Measurements from ENCODE around the gene PTPRN.
A peak's percentile ranks its signal among the peaks of the same experiment; 100 is the strongest.
"Not testable (repeated sequence)": the region's sequence is repeated elsewhere in the genome, so short reads cannot be mapped to it uniquely, and the experiment has no call there.

Gene PTPRN

GRCh38 chr2:219309278-219309677 lies at the start of gene PTPRN:
PTPRN (minus strand) TSS chr2:219309401; CDS start chr2:219309332, 69 bp downstream.
- peak; percentile 84 for DNase-seq

- peak; percentile 24 for DNase-seq
These were observed 49.2 kb upstream of the PTPRN start for GRCh38 chr2:219358170-219359075.

DNA sequence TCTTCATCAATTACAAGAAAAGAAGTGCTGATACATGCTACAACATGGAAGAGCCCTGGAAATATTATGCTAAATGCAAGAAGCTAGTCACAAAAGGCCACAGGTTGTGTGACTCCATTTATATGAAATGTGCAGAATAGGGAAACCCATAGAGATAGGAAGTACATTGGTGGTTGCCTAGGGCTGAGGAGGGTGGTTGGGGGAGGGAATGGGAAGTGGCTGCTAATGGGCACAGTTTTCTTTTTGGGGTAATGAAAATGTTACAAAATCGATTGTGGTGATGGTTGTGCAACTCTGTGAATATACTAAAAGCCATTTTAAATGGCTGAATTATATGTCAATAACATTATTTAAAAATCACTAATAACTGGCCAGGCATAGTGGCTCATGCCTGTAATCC lies 47.6 kb upstream of the PTPRN start:
- DNase-seq: no peak

DNA sequence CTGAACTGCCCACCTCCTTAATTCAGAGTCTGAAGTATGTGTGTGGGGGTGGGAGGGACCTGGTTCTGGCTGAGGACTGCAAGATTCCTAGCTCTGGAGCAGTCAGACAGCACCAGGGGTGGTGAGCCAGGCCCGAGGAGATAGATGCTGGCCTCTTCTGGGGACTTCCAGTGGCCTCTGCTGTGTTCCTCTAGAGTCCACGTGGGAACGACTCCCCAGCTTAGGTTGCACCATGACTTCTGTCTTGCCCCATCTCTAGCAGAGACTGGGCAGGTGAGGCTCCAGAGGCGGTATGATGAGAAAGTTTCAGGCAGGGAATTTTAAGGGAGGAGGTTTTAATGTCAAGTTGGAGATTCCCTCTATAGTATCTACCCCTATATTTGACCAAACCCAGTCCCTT lies 45.4 kb upstream of the PTPRN start:
- no peak for DNase-seq

GRCh38 chr2:219353129-219353528 lies 43.9 kb upstream of the PTPRN start:
- DNase-seq: no peak

DNA sequence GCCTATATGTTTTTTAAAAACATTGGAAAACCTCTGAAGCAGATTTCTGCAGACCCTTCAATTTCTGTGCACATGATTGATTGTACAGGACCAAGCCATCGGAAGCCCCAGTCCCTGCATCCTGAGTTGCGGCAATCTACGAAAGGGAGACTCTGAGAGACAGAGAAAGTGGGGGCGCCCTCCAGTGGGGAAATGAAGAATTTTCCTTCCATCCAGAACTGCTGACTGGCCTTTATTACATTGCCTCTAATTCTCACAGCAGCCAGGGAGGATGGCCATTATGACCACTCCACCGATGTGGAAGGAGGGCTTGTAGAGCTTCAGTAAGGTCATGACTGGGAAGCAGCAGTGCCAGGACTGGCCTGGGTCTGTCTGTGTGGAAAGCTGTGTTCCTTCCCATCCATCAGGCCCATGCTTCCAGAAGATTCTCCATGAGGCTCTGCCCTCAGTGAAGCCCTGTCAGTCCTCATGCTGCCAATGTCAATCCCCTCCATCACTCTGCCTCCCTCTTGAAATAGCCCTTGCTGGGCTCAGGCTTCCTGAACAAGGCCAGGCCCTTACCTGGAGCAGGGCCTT lies 43.3 kb upstream of the PTPRN start:
- peak; percentile 63 for DNase-seq

DNA sequence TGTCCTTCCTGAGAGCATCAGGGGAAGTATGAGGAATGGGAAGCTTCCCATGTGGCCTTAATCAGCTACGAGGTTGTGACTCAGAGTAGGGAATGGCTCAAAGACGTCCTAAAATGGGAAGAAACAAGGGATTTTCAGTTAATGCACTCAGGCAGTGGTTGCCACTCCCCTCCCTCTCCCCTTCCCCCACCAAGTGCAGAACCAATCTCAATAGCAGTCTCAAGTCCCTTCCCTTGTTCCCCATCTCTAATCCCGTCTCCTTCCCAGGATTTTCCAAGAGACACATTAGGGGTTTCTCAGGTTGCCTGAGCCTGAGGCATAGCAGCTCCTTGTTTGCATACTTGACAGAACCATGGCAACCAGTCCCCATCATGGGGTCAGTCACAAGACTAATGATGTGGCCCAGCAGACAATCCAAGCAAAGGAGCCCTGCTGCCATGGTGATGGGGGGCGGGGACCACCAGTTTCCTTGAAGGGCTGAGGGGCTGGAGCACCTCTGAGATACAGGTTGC lies 41.6 kb upstream of the PTPRN start:
- peak; percentile 48 for DNase-seq

GRCh38 chr2:219350215-219350614 lies 41.0 kb upstream of the PTPRN start:
- no peak for DNase-seq

GRCh38 chr2:219344751-219345430 lies 35.7 kb upstream of the PTPRN start:
- DNase-seq: peak; percentile 6

DNA sequence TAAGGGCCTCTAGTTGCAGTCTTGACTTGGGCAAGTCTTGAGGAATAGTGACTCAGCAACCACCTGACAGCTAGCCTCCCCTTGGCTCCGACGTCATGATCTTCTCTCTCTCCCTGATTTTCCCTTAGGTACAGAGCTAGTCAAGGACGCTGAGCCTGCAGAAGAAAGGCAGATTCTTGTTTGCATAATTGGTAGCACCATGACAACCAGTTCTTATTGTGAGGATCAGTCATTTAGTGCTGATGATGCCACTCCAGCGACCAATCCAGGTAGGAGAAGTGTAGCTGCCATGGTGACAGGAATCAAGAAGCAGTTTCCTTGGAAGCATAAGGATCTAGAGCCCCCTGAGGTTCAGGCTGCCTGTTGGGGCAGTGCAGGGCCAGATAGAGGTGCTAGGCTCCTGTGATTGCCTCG lies 26.2 kb upstream of the PTPRN start:
- DNase-seq: peak; percentile 43

GRCh38 chr2:219334076-219334475 lies 24.9 kb upstream of the PTPRN start:
- no peak for DNase-seq

- no peak for DNase-seq
These were observed 23.3 kb upstream of the PTPRN start, which contains the start of gene RESP18 for GRCh38 chr2:219332542-219332941. RESP18 (minus strand) TSS chr2:219332744.

DNA sequence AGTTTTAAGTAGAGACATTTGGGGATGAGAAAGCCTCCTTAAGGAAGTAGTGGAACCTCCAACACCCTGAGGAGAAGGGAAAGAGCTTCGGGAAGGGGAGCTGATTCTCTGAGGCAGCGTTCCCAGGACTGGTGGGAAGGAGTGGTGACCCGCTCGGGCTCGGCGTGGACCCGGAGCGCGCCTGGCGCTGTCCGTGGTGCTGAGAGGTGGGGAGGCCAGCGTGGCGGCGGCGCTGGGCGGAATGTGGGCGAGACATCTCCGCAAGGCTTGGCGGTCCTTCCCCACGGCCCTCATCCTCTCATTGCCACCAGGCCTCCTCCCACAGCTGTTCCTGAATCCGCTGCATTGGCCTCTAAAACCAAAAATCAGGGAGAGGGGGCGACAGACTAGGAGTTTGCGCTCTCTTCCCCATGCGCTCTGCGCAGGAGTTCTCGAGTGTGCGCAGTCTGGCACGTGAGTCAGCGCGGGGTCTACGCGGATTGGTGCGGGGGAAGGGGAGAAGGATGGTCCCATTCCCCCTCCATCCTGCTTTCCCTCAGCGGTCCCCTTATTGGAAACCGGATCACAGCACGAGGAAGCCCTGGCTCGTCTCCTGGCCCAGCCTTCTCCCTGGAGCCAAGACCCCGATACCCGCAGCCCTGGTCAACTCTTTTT lies 22.5 kb upstream of the PTPRN start:
- DNase-seq: no peak

DNA sequence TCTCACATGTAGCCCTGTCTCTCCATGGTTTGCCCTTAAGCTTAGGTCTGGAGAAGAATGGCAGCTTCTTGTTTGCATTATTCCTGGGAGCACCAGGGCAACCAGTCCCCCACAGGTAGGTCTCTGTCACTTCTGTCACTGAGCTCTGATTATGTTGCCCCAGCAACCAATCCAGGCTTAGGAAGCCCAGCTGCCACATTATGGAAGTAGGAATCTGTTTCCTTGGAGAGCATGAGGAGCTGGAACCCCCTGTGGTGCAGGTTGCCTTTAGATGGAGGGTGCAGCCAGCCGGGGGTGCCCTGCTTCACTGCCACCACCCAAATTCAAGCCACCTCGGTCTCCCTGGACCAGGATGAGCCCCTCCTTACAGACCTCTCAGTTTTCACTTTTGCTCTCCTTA lies 18.5 kb upstream of the PTPRN start:
- peak; percentile 79 for DNase-seq

- DNase-seq: no peak
These were observed 16.6 kb upstream of the PTPRN start for GRCh38 chr2:219325657-219326315.

- no peak for DNase-seq
These were observed 15.9 kb upstream of the PTPRN start for GRCh38 chr2:219325136-219325535.

GRCh38 chr2:219323434-219323833 lies 14.2 kb upstream of the PTPRN start:
- DNase-seq: no peak

GRCh38 chr2:219314804-219315468 lies 5.7 kb upstream of the PTPRN start:
- DNase-seq: no peak

DNA sequence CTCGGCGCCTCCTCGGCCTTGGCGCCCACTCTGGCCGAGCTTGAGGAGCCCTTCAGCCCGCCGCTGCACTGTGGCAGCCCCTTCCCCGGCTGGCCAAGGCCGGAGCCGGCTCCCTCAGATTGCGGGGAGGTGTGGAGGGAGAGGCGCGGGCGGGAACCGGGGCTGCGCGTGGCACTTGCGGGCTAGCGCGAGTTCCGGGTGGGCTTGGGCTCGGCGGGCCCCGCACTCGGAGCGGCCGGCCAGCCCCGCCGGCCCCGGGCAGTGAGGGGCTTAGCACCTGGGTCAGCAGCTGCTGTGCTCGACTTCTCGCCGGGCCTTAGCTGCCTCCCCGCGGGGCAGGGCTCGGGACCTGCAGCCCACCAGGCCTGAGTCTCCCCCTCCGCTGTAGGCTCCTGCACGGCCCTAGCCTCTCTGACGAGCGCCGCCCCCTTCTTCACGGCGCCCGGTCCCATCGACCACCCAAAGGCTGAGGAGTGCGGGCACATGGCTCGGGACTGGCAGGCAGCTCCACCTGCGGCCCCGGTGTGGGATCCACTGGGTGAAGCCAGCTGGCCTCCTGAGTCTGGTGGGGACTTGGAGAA lies 3.6 kb upstream of the PTPRN start:
- DNase-seq: not testable (repeated sequence)

DNA sequence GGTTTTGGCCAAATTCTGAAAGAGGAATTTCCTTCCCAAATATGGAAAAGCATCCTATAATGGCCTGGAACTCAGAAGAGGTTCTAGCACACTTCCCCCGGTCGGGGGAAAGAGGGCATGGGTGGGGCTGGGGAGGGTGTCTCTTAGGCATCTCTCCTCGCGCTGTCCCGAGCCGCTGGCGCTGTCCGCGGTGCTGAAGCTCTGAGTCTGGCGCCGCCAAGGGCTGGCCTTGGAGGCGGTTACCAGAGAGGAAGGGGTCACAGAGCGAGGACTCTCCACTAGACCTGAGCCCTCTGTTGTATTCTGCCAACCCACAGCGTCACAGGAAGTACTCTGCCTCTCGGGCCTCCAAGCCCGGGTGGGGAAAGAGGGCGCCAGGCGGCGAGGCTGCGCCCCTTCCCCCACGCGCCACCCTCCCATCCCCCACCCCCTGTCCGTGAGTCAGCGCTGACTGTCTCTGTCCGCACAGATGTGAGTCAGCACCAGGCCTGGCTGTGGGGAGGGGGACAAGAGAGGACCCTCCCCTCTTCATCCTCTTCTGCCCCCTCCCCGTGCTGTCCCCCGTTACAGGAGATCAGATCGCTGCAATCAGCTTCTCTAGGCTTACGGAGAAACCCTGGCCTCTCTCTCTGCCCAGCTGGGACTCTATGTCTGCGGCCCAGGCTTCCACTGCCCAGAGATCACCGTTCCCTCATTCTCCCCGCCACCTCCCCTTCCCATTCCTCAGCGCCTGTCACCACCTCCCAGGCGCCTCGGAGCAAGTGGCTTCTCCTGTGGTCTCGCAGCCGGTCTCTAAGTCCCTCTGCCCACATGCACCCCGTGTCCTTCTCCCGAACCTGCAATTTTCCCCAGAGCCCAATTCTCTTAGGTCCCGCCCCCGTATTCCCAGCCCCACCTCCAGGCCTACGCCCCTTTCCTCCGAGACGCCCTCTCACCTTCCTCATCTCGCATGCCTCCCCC lies 779 bp downstream of the PTPRN start:
- DNase-seq: peak; percentile 41

All from NCI-H146 (cell line).